Liver (tissue), 9 donors: ENCODE results near the gene CIC. TPM values are rescaled to one million over a fixed set of nuclear protein-coding genes. Genes with fewer than 3 reads are reported as not detected.

Source experiments
- DNase-seq: peaks from one replicate; pipeline ENCODE4 v3.0.0-alpha.2; 2017; ENCODE audit warnings: low spot score
- H3K27ac ChIP-seq, 2 donors: one replicate each; pipeline ENCODE4 v1.7.0; 2013; ENCODE audit warnings: inconsistent platforms in 2 of 2, low read length in 2 of 2, control low read depth in 1 of 2, low read depth in 1 of 2, mild to moderate bottlenecking in 1 of 2
- H3K27me3 ChIP-seq, 4 donors: one replicate each; pipeline versions ENCODE4 v1.6.1 to v1.7.0; 2013; ENCODE audit warnings: low read length in 3 of 4, inconsistent platforms in 1 of 4, mild to moderate bottlenecking in 1 of 4, moderate library complexity in 1 of 4; ENCODE audit not compliant: control insufficient read depth in 4 of 4, insufficient read depth in 4 of 4
- H3K36me3 ChIP-seq, 4 donors: one replicate each; pipeline versions ENCODE4 v1.6.1 to v1.7.0; 2013; ENCODE audit warnings: low read length in 3 of 4, mild to moderate bottlenecking in 3 of 4, low read depth in 1 of 4, moderate library complexity in 1 of 4; ENCODE audit not compliant: control insufficient read depth in 4 of 4, insufficient read depth in 3 of 4
- H3K4me1 ChIP-seq, 4 donors: one replicate each; pipeline versions ENCODE4 v1.6.1 to v1.7.0; 2013; ENCODE audit warnings: low read length in 3 of 4, mild to moderate bottlenecking in 3 of 4, moderate library complexity in 1 of 4; ENCODE audit not compliant: control insufficient read depth in 4 of 4, insufficient read depth in 4 of 4
- H3K4me3 ChIP-seq, 3 donors: one replicate each; pipeline versions ENCODE4 v1.6.1 to v1.7.0; 2013; ENCODE audit warnings: low read length in 3 of 3, control low read depth in 1 of 3, low read depth in 1 of 3, mild to moderate bottlenecking in 1 of 3
- H3K9ac ChIP-seq, 2 donors: one replicate each; pipeline ENCODE4 v1.7.0; 2013; ENCODE audit warnings: low read length in 2 of 2, mild to moderate bottlenecking in 2 of 2, moderate library complexity in 2 of 2, control low read depth in 1 of 2, low read depth in 1 of 2
- H3K9me3 ChIP-seq, 4 donors: one replicate each; pipeline versions ENCODE4 v1.6.1 to v1.7.0; 2013; ENCODE audit warnings: low read length in 3 of 4; ENCODE audit not compliant: control insufficient read depth in 4 of 4
- EGR1 ChIP-seq, 2 donors: IDR thresholded peaks; 2 replicates each; pipeline ENCODE4 v1.6.1; 2016 to 2018; ENCODE audit warnings: antibody characterized with exemption in 2 of 2, low read depth in 2 of 2
- FOXA1 ChIP-seq: IDR thresholded peaks from 2 replicates; pipeline ENCODE4 v1.6.1; 2016; ENCODE audit warnings: antibody characterized with exemption
- FOXA2 ChIP-seq: IDR thresholded peaks from 2 replicates; pipeline ENCODE4 v1.6.1; 2016; ENCODE audit warnings: antibody characterized with exemption
- GABPA ChIP-seq, 2 donors: IDR thresholded peaks in 1 of 2; conservative IDR thresholded peaks in 1 of 2; 2 replicates each; pipeline ENCODE4 v1.6.1; 2016; ENCODE audit warnings: antibody characterized with exemption in 2 of 2, mild to moderate bottlenecking in 1 of 2, moderate library complexity in 1 of 2
- HNF4G ChIP-seq: IDR thresholded peaks from 2 replicates; pipeline ENCODE4 v1.6.1; 2016; ENCODE audit warnings: antibody characterized with exemption
- JUND ChIP-seq, 2 donors: IDR thresholded peaks; 2 replicates each; pipeline ENCODE4 v1.6.1; 2016; ENCODE audit warnings: antibody characterized with exemption in 2 of 2
- MAX ChIP-seq: IDR thresholded peaks from 2 replicates; pipeline ENCODE4 v1.6.1; 2016; ENCODE audit warnings: antibody characterized with exemption
- RAD21 ChIP-seq, 2 donors: IDR thresholded peaks; 2 replicates each; pipeline ENCODE4 v1.6.1; 2016; ENCODE audit warnings: antibody characterized with exemption in 2 of 2, mild to moderate bottlenecking in 2 of 2
- REST ChIP-seq: IDR thresholded peaks from 2 replicates; pipeline ENCODE4 v1.6.1; 2016; ENCODE audit warnings: antibody characterized with exemption, mild to moderate bottlenecking
- WGBS: extraction: QIAGEN DNeasy Blood & Tissue Kit; methylation state at CpG from one replicate; pipeline ENCODE4 v1.1.7; 2013; 5-methylcytosine and 5-hydroxymethylcytosine counted together
- polyA plus RNA-seq, 2 donors: library from polyadenylated mRNA; stranded (reverse) in 1 of 2; unstranded in 1 of 2; fragments of 200-250 nt in 1 of 2; fragments of >200 nt in 1 of 2; fragmentation: Nextera tagmentation in 1 of 2; extraction: Ambion mirVana in 1 of 2; gene quantifications; one replicate each; pipeline versions ENCODE4 v1.2.1 to v1.2.3, GENCODE V29; 2013 to 2015
- total RNA-seq, 2 donors: library from RNA; depleted of rRNA; stranded (reverse); fragments of >200 nt; gene quantifications; one replicate each; pipeline ENCODE4 v1.2.3, GENCODE V29; 2014
- TF ChIP-seq, protein P1 (sequence below): IDR thresholded peaks from 2 replicates; pipeline ENCODE4 v1.6.1; 2016; ENCODE audit warnings: antibody characterized with exemption
- TF ChIP-seq, protein P2 (sequence below): IDR thresholded peaks from 2 replicates; pipeline ENCODE4 v1.6.1; 2016; ENCODE audit warnings: antibody characterized with exemption
- TF ChIP-seq, protein P3 (sequence below): fragments of 150-350 bp; IDR thresholded peaks from 2 replicates; pipeline ENCODE4 v1.5.1; 2017; ENCODE audit warnings: improper control_type of control experiment, low read depth, low read length; ENCODE audit not compliant: missing input control
- donor health status: healthy.
- donor health status: healthy.
- donor health status: healthy.
- donor health status: healthy.
- donor health status: healthy.

CIC gene
- total and polyA plus RNA-seq, 4 donors: 5.6 to 21.3 (median 17.2) TPM

GRCh38 chr19:42313840-42314755 is 45.0 kb downstream of the CIC start:
- H3K4me3 ChIP-seq: peak overlapping the region in 1 of 3 donors; percentile 47
- DNase-seq: no peak

GRCh38 chr19:42315024-42315423 is 46.0 kb downstream of the CIC start:
- Histone ChIP-seq H3K27ac (no peak overlapping the region), H3K9me3 (no peaks in the 10 kb centered on the region), H3K4me3 (no peak overlapping the region), H3K36me3 (no peaks in the 10 kb centered on the region), H3K9ac (no peak overlapping the region), H3K27me3 (no peaks in the 10 kb centered on the region), H3K4me1 (peaks cover 2 to 11% (median 8%) of the 10 kb centered on the region in 4 donors)
- 76% methylated on average over 5 of the region's 5 CpGs for WGBS
- no peak for DNase-seq
- no peak for TF ChIP-seq GABPA (IDR thresholded peaks at IDR 0.05 in 1 of 2, conservative IDR thresholded peaks at IDR 0.05 in 1 of 2)
- TF ChIP-seq REST: no peak
- TF ChIP-seq, protein P1, sequence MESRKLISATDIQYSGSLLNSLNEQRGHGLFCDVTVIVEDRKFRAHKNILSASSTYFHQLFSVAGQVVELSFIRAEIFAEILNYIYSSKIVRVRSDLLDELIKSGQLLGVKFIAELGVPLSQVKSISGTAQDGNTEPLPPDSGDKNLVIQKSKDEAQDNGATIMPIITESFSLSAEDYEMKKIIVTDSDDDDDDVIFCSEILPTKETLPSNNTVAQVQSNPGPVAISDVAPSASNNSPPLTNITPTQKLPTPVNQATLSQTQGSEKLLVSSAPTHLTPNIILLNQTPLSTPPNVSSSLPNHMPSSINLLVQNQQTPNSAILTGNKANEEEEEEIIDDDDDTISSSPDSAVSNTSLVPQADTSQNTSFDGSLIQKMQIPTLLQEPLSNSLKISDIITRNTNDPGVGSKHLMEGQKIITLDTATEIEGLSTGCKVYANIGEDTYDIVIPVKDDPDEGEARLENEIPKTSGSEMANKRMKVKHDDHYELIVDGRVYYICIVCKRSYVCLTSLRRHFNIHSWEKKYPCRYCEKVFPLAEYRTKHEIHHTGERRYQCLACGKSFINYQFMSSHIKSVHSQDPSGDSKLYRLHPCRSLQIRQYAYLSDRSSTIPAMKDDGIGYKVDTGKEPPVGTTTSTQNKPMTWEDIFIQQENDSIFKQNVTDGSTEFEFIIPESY: no peak
- no peak for TF ChIP-seq HNF4G
- TF ChIP-seq, protein P2, sequence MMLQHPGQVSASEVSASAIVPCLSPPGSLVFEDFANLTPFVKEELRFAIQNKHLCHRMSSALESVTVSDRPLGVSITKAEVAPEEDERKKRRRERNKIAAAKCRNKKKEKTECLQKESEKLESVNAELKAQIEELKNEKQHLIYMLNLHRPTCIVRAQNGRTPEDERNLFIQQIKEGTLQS: no peak

More at GRCh38 chr19:42313840-42314755, 45.0 kb downstream of the CIC start:
- TF ChIP-seq FOXA1: no peak
- TF ChIP-seq, protein P2: no peak
- TF ChIP-seq, protein P3, sequence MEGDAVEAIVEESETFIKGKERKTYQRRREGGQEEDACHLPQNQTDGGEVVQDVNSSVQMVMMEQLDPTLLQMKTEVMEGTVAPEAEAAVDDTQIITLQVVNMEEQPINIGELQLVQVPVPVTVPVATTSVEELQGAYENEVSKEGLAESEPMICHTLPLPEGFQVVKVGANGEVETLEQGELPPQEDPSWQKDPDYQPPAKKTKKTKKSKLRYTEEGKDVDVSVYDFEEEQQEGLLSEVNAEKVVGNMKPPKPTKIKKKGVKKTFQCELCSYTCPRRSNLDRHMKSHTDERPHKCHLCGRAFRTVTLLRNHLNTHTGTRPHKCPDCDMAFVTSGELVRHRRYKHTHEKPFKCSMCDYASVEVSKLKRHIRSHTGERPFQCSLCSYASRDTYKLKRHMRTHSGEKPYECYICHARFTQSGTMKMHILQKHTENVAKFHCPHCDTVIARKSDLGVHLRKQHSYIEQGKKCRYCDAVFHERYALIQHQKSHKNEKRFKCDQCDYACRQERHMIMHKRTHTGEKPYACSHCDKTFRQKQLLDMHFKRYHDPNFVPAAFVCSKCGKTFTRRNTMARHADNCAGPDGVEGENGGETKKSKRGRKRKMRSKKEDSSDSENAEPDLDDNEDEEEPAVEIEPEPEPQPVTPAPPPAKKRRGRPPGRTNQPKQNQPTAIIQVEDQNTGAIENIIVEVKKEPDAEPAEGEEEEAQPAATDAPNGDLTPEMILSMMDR: no peak
- TF ChIP-seq FOXA2: no peak
- TF ChIP-seq MAX: no peak
- TF ChIP-seq JUND (IDR thresholded peaks at IDR 0.05): no peak
- TF ChIP-seq RAD21 (IDR thresholded peaks at IDR 0.05): no peak
- TF ChIP-seq REST: no peak
- no peak for TF ChIP-seq EGR1 (IDR thresholded peaks at IDR 0.05; ENCODE audit: low read depth in 2 of 2)
- 29% methylated on average over 26 of the region's 26 CpGs for WGBS
- Histone ChIP-seq H3K9me3 (no peaks in the 10 kb centered on the region), H3K4me1 (peaks cover 2 to 11% (median 8%) of the 10 kb centered on the region in 4 donors), H3K36me3 (no peaks in the 10 kb centered on the region), H3K9ac (no peak overlapping the region), H3K27me3 (no peaks in the 10 kb centered on the region), H3K27ac (no peak overlapping the region)
